ENCODE results near the gene MCC.

- TF ChIP-seq CTCF (IDR thresholded peaks at IDR 0.05) (no peak), POLR2A (IDR thresholded peaks at IDR 0.05) (no peak)
Measured at GRCh38 chr5:113128641-113129330, 359.5 kb downstream of the MCC start.
